Suprapubic skin (tissue), 4 donors: ENCODE results near the gene GTF3C5.

Experiments used
- EP300 ChIP-seq: sonication (generic); formaldehyde crosslinking; IDR thresholded peaks from one replicate; pipeline ENCODE4 v1.6.1; 2017; ENCODE audit warnings: antibody characterized with exemption
- POLR2A ChIP-seq, 2 donors: fragments of 450-650 bp; IDR thresholded peaks; one replicate each; pipeline ENCODE4 v1.6.1; 2017; ENCODE audit warnings: antibody characterized with exemption in 2 of 2, mild to moderate bottlenecking in 2 of 2, moderate library complexity in 2 of 2
- POLR2AphosphoS5 ChIP-seq, 3 donors: sonication (generic); formaldehyde crosslinking; IDR thresholded peaks; one replicate each; pipeline ENCODE4 v1.6.1; 2017; ENCODE audit warnings: antibody characterized with exemption in 3 of 3
- TF ChIP-seq, protein P1 (sequence below), 2 donors: fragments of 200-600 bp in 1 of 2; fragments of 450-650 bp in 1 of 2; sonication (generic) in 1 of 2; IDR thresholded peaks; one replicate each; pipeline ENCODE4 v1.5.1; 2016 to 2019; ENCODE audit warnings: antibody characterized with exemption in 2 of 2, mild to moderate bottlenecking in 1 of 2, moderate library complexity in 1 of 2

DNA sequence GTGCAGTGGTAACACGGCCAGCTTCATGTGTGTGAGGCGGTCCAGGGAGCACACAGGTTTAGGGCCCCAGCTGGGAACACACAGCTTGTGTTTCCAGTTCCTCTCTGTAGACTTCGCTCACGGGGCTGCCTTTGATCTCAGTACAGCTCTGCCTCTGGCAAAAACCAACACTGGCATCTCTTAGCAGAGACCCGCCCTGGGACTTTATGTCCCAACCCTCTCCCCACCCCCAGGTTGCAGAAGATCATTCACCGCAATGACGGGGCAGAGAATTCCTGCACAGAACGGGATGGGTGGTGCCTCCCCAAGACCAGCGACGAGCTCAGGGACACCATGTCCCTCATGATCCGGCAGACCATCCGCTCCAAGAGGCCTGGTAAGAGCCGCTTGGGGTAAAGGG, 25.7 kb downstream of the GTF3C5 start:
- TF ChIP-seq, protein P1, sequence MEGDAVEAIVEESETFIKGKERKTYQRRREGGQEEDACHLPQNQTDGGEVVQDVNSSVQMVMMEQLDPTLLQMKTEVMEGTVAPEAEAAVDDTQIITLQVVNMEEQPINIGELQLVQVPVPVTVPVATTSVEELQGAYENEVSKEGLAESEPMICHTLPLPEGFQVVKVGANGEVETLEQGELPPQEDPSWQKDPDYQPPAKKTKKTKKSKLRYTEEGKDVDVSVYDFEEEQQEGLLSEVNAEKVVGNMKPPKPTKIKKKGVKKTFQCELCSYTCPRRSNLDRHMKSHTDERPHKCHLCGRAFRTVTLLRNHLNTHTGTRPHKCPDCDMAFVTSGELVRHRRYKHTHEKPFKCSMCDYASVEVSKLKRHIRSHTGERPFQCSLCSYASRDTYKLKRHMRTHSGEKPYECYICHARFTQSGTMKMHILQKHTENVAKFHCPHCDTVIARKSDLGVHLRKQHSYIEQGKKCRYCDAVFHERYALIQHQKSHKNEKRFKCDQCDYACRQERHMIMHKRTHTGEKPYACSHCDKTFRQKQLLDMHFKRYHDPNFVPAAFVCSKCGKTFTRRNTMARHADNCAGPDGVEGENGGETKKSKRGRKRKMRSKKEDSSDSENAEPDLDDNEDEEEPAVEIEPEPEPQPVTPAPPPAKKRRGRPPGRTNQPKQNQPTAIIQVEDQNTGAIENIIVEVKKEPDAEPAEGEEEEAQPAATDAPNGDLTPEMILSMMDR (IDR thresholded peaks at IDR 0.05) = no peak
- no peak for TF ChIP-seq POLR2A (IDR thresholded peaks at IDR 0.05)
- TF ChIP-seq EP300 = no peak
- peak in 1 of 3 donors; percentile 55 for TF ChIP-seq POLR2AphosphoS5 (IDR thresholded peaks at IDR 0.05)
